GM21447 (cell line): ENCODE measurements around the gene SDC4.

Experiments used
- ATAC-seq: cut with Tn5 transposase; IDR thresholded peaks from one replicate; pipeline ENCODE4 v1.9.1; 2021; ENCODE audit not compliant: unreplicated experiment

The SDC4 gene

DNA sequence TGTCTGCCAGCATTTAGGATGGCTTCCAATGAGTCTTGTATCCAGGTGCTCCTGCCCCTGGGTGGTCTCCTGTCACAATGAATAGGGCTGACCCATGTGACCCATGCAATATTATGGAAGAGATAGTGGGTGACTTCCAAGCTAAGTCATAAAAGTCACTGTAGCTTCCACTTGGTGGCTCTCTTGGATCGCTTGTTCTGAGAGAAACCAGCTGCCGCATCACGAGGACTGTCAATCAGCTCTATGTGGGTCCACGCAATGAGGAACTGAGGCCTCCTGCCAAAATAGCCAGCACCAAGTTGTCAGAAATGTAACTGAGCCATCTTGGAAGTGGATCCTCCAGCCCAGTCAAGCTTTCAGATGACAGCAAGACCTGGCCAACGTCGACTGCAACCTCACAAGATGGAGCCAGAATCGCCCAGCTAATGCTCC lies 25.3 kb downstream of the SDC4 start:
- ATAC-seq, result no peak

- no peak for ATAC-seq
Observed at GRCh38 chr20:45320948-45321595, 27.2 kb downstream of the SDC4 start.

- ATAC-seq, result no peak
Observed at GRCh38 chr20:45318948-45319347, 29.3 kb downstream of the SDC4 start.

DNA sequence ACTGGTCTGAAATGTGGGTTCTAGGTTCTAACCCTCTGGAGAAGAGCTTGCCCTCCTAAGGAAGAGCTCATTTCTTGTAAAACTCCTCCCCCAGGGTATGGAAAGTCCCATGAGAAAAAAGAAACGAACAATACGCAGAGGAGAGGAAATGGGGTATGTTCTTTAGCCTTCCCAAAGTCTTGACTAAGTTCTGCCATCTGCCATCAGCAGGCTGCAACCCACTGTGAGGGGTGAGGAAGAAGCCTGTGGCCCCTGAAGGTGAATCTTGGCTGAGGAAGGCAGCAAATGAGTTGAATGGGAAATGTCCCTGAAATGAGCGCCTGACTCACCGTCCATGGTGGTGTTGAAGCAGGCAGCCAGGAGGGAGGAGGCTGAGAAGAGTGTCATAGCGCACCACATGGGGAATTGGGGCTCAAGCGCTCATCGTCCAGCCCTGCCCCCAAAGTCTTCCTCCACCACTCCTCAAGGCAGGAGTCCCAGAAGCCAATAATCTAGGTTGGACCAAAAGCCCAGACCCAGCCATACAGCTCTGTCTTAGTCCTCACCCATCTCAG lies 29.8 kb downstream of the SDC4 start:
- no peak for ATAC-seq

DNA sequence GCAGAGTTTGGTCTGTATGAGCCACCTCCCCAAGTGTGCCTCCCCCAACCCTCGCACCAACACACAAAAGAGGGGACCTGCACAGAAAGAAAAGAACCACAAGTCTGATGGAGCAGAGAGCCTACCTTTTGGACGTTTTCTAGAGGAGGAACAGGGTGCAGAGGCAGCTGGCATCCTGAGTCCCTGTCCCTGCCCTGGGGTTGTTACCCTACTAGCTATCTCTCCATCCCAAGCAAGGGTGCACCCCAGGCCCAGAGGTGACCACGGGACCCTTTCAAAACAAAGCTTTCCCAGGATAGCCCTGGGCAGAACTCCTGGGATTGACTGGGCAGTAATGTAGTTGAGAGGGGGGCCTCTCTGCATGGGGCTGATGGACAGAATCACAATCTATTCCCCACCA lies 30.4 kb downstream of the SDC4 start:
- no peak for ATAC-seq

DNA sequence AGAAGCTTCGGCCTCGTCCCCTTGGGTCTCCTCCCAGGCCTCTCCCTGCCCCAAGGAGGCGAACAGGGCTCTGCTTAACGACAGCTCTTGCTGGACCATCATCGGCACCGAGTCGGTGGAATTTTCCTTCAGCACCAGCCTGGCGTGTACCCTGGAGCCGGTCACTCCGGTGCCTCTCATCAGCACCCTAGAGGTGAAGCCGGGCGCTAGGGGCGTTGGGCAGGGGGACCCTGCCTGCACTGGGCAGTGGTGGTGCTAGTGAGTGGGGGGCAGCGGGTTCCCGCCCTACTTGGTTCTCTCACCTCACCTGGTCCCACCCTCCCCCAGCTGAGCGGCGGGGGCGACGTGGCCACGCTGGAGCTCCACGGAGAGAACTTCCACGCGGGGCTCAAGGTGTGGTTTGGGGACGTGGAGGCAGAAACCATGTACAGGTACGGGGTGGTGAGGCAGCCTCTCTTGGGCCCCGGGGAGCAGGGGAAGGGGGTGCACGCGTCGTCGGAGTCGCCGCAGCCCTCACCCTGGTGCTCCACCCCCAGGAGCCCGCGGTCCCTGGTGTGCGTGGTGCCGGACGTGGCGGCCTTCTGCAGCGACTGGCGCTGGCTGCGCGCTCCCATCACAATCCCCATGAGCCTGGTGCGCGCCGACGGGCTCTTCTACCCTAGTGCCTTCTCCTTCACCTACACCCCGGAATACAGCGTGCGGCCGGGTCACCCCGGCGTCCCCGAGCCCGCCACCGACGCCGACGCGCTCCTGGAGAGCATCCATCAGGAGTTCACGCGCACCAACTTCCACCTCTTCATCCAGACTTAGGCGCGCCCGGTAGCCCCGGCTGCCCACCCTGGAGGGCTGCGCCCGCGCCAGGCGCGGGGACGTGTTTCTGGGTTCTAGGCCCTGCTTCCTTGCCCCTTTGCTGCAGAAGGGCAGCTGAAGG lies 31.8 kb downstream of the SDC4 start:
- ATAC-seq, result no peak

DNA sequence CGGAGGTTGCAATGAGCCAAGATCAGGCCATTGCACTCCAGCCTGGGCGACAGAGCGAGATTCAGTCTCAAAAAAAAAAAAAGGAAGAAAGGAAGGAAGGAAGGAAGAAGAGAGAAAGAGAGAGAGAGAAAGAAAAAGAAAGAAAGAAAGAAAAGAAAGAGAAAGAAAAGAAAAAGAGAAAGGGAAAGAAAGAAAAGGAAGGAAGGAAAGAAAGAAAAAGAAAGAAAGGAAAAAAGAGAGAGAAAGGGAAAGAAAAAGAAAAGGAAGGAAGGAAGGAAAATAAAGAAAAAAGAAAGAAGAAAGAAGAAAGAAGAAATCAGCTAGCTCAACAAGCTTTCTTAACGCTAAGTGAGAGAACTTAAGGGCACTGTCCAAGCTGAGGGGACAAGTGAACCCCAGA lies 32.6 kb downstream of the SDC4 start:
- ATAC-seq, result no peak

DNA sequence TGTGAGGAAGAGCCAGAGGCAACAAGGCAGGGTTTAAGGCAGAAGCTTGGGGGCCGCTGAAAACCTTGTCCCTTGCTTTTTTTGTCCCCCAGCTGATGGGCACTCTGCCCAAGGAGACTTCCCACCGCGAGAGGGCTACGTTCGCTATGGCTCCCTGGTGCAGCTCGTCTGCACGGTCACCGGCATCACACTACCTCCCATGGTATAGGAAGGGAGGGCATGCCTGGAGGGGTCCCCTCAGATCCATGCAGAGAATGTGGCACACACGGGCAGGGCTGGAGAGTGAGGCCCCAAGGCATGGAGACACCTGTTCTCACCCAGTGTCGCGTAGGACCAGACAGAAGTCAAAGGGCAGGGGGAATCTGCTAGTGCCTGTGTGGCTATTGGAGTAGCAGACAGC lies 34.3 kb downstream of the SDC4 start:
- no peak for ATAC-seq

GRCh38 chr20:45313065-45313695 lies 35.0 kb downstream of the SDC4 start:
- no peak for ATAC-seq

DNA sequence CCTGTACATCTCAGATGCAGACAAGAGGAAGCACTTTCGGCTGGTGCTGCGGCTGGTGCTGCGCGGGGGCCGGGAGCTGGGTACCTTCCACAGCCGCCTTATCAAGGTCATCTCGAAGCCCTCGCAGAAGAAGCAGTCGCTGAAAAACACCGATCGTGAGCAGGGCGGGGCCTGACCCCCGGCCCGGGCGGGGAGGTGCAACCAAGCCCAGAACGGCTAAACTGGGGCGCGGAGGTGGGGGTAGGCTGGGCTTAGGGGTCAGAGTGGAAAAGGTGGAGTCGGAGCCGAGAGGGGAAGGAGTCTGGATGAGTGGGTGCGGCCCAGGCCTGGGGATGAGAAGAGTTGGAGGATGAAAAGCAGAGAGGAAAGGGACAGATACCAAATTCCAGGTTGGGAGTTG lies 36.0 kb downstream of the SDC4 start:
- ATAC-seq, result no peak

GRCh38 chr20:45311589-45312211 lies 36.5 kb downstream of the SDC4 start:
- no peak for ATAC-seq

- no peak for ATAC-seq
Observed at GRCh38 chr20:45309075-45309474, 39.1 kb downstream of the SDC4 start.

- no peak for ATAC-seq
Observed at GRCh38 chr20:45308117-45308778, 40.0 kb downstream of the SDC4 start, which contains the start of gene MATN4. TSS of gene MATN4 (minus strand) at chr20:45308299. CDS start at chr20:45305582, 2,717 bp downstream.

GRCh38 chr20:45307076-45307640 lies 41.1 kb downstream of the SDC4 start:
- ATAC-seq, result no peak

- ATAC-seq, result no peak
Observed at GRCh38 chr20:45306431-45306982, 41.7 kb downstream of the SDC4 start, which contains the start of gene RBPJL. TSS of gene RBPJL (plus strand) at chr20:45306840. CDS start at chr20:45306923, 83 bp downstream.

GRCh38 chr20:45305262-45305661 lies 43.0 kb downstream of the SDC4 start:
- no peak for ATAC-seq

- ATAC-seq, result no peak
Observed at GRCh38 chr20:45304464-45304999, 43.7 kb downstream of the SDC4 start.

- no peak for ATAC-seq
Observed at GRCh38 chr20:45303586-45304463, 44.4 kb downstream of the SDC4 start.
